Lung (tissue), 12 donors: Measurements from ENCODE around the gene MRPL19. TPM values are rescaled to one million over a fixed set of nuclear protein-coding genes. Genes with fewer than 3 reads are reported as not detected.

ENCODE experiments used
- ATAC-seq: fragments of 200-7000 bp; cut with Tn5 transposase; one replicate; pipeline ENCODE4 v1.9.1; 2020; ENCODE audit warnings: moderate number of reproducible peaks; ENCODE audit not compliant: insufficient read depth, low FRiP score
- DNase-seq, 3 donors: peaks; one replicate each; pipeline ENCODE4 v3.0.0-alpha.2; 2013 to 2017
- H3K27ac ChIP-seq, 2 donors: one replicate each; pipeline ENCODE4 v1.5.1; 2013; ENCODE audit warnings: mild to moderate bottlenecking in 2 of 2, moderate library complexity in 2 of 2, control low read depth in 1 of 2, inconsistent platforms in 1 of 2, low read depth in 1 of 2, low read length in 1 of 2
- H3K27me3 ChIP-seq, 3 donors: one replicate each; pipeline ENCODE4 v1.5.1; 2013; ENCODE audit warnings: low read length in 2 of 3; ENCODE audit not compliant: control insufficient read depth in 3 of 3, insufficient read depth in 3 of 3
- H3K36me3 ChIP-seq, 4 donors: one replicate each; pipeline ENCODE4 v1.5.1; 2013; ENCODE audit warnings: low read length in 4 of 4, mild to moderate bottlenecking in 1 of 4, moderate library complexity in 1 of 4; ENCODE audit not compliant: control insufficient read depth in 4 of 4, insufficient read depth in 4 of 4
- H3K4me1 ChIP-seq, 5 donors: one replicate each; pipeline ENCODE4 v1.5.1; 2013; ENCODE audit warnings: low read length in 5 of 5, mild to moderate bottlenecking in 2 of 5, moderate library complexity in 1 of 5; ENCODE audit not compliant: control insufficient read depth in 5 of 5, insufficient read depth in 5 of 5
- H3K4me3 ChIP-seq: one replicate; pipeline ENCODE4 v1.5.1; 2013; ENCODE audit warnings: mild to moderate bottlenecking, control low read depth, moderate library complexity
- H3K9ac ChIP-seq, 2 donors: one replicate each; pipeline ENCODE4 v1.5.1; 2013; ENCODE audit warnings: low read length in 2 of 2, control low read depth in 1 of 2; ENCODE audit not compliant: insufficient read depth in 1 of 2
- H3K9me3 ChIP-seq, 4 donors: one replicate each; pipeline ENCODE4 v1.5.1; 2013; ENCODE audit warnings: low read length in 3 of 4, mild to moderate bottlenecking in 1 of 4, moderate library complexity in 1 of 4; ENCODE audit not compliant: control insufficient read depth in 4 of 4, insufficient read depth in 3 of 4
- CTCF ChIP-seq: IDR thresholded peaks from 2 replicates; pipeline ENCODE4 v1.5.1; 2012; ENCODE audit warnings: mild to moderate bottlenecking; ENCODE audit errors: control extremely low read depth, extremely low read depth
- WGBS, 2 donors: extraction: QIAGEN DNeasy Blood & Tissue Kit; methylation state at CpG; one replicate each; pipeline ENCODE4 v1.1.7; 2013; 5-methylcytosine and 5-hydroxymethylcytosine counted together
- polyA plus RNA-seq, 2 donors: library from polyadenylated mRNA; stranded (reverse); fragments of 200-250 nt; gene quantifications; one replicate each; pipeline ENCODE4 v1.2.1, GENCODE V29; 2013
- total RNA-seq, 2 donors: library from RNA; depleted of rRNA in 1 of 2; stranded (reverse); fragments of >200 nt in 1 of 2; gene quantifications; one replicate each; pipeline ENCODE4 v1.2.1, GENCODE V29; 2014 to 2021
- donor health status: control.
- donor health status: control.
- donor health status: Bipolar disorder and iron deficiency.
- donor health status: healthy.
- donor health status: DM: yes; HTN: yes; CAD: no.

The MRPL19 gene
- total and polyA plus RNA-seq, 4 donors: 14.9 to 65.0 (median 33.3) TPM

- DNase-seq (peak in 1 of 3 donors; percentile 23), ATAC-seq (no peak)
- no peak for TF ChIP-seq CTCF
- Histone ChIP-seq H3K27ac (no peak overlapping the region), H3K9me3 (no peaks in the 10 kb centered on the region), H3K27me3 (no peaks in the 10 kb centered on the region), H3K36me3 (peaks cover 10 to 35% (median 22%) of the 10 kb centered on the region in 4 donors), H3K9ac (no peak overlapping the region), H3K4me1 (peaks cover 0 to 16% (median under 1%) of the 10 kb centered on the region in 5 donors), H3K4me3 (no peak overlapping the region)
- WGBS, 2 donors: 3 to 27% methylated on average over 1 of the region's 1 CpG
These were observed 59.3 kb downstream of the MRPL19 start for GRCh38 chr2:75705921-75706320.

- H3K27ac ChIP-seq: no peak overlapping the region
- no peak for ATAC-seq
- peaks cover 0 to 22% (median 4%) of the 10 kb centered on the region in 5 donors for H3K4me1 ChIP-seq
- DNase-seq: no peak
- WGBS, 2 donors: 83 to 94% methylated on average over 3 of the region's 3 CpGs
- no peak for TF ChIP-seq CTCF
- no peak overlapping the region for H3K4me3 ChIP-seq
- no peaks in the 10 kb centered on the region for H3K27me3 ChIP-seq
- no peak overlapping the region for H3K9ac ChIP-seq
- no peaks in the 10 kb centered on the region for H3K9me3 ChIP-seq
- H3K36me3 ChIP-seq: peaks cover 6 to 24% (median 15%) of the 10 kb centered on the region in 4 donors
These were observed 61.3 kb downstream of the MRPL19 start for GRCh38 chr2:75707901-75708300.

- no peak overlapping the region for H3K4me3 ChIP-seq
- no peaks in the 10 kb centered on the region for H3K27me3 ChIP-seq
- DNase-seq (peak in 2 of 3 donors; percentile 12 to 13), ATAC-seq (no peak)
- peaks cover 5 to 15% (median 11%) of the 10 kb centered on the region in 4 donors for H3K36me3 ChIP-seq
- peaks cover 0 to 22% (median 4%) of the 10 kb centered on the region in 5 donors for H3K4me1 ChIP-seq
- no peaks in the 10 kb centered on the region for H3K9me3 ChIP-seq
- no peak overlapping the region for H3K27ac ChIP-seq
- H3K9ac ChIP-seq: peak overlapping the region in 1 of 2 donors; percentile 64
- TF ChIP-seq CTCF: no peak
- WGBS, 2 donors: 46 to 61% methylated on average over 3 of the region's 3 CpGs
These were observed 62.7 kb downstream of the MRPL19 start for GRCh38 chr2:75709297-75709696.

- TF ChIP-seq CTCF: no peak
- H3K4me3 ChIP-seq: peak overlapping the region; percentile 59
These were observed 63.6 kb downstream of the MRPL19 start for GRCh38 chr2:75710220-75710576.

More at GRCh38 chr2:75710220-75710576, 63.6 kb downstream of the MRPL19 start:
- DNase-seq: no peak
- H3K4me1 ChIP-seq: peaks cover 0 to 22% (median 4%) of the 10 kb centered on the region in 5 donors
- no peaks in the 10 kb centered on the region for H3K27me3 ChIP-seq
- no peaks in the 10 kb centered on the region for H3K9me3 ChIP-seq
- H3K9ac ChIP-seq: peak overlapping the region; percentile 59 to 87
- 1 to 2% methylated on average over 12 of the region's 12 CpGs for WGBS, 2 donors
- peaks cover 1 to 7% (median 4%) of the 10 kb centered on the region in 4 donors for H3K36me3 ChIP-seq
- H3K27ac ChIP-seq: peak overlapping the region; percentile 94
- ATAC-seq: peak; percentile 3
